A673 (cell line): ENCODE data around the gene UST.

Experiments
- CTCF ChIP-seq: fragments of 300-800, 200-600 bp; sonication (generic); conservative IDR thresholded peaks from 2 replicates; pipeline ENCODE4 v1.5.1; 2017; ENCODE audit warnings: low read depth, mild to moderate bottlenecking, antibody characterized with exemption, low read length, moderate library complexity, mixed read lengths
- EZH2 ChIP-seq: fragments of 200-600 bp; sonication (generic); IDR thresholded peaks from 2 replicates; pipeline ENCODE4 v1.6.1; 2017; ENCODE audit warnings: borderline replicate concordance, low read depth, mild to moderate bottlenecking, mixed read lengths, antibody characterized with exemption, low read length; ENCODE audit not compliant: poor library complexity, severe bottlenecking

GRCh38 chr6:149065121-149065520 lies 318.3 kb downstream of the UST start:
- TF ChIP-seq CTCF, result no peak
- no peak for TF ChIP-seq EZH2
